ENCODE results near the gene STARD8.

STARD8 gene

GRCh38 chrX:68691921-68692320 lies 44.5 kb downstream of the STARD8 start:
- ATAC-seq = no peak
- TF ChIP-seq RARB (CRISPR knock-in tag; IDR thresholded peaks at IDR 0.05) = no peak
- no peak for TF ChIP-seq PATZ1 (CRISPR knock-in tag; IDR thresholded peaks at IDR 0.05; ENCODE audit: borderline replicate concordance)
- no peak for TF ChIP-seq ZFP3 (CRISPR knock-in tag; IDR thresholded peaks at IDR 0.05)
- no peak for TF ChIP-seq ZFP30 (CRISPR knock-in tag; IDR thresholded peaks at IDR 0.05)
- TF ChIP-seq CREB5 (CRISPR knock-in tag; IDR thresholded peaks at IDR 0.05; ENCODE audit: low read depth) = no peak
- TF ChIP-seq PPARA (CRISPR knock-in tag; IDR thresholded peaks at IDR 0.05; ENCODE audit: borderline replicate concordance) = no peak
- TF ChIP-seq ARNTL (CRISPR knock-in tag; IDR thresholded peaks at IDR 0.05; ENCODE audit: borderline replicate concordance, low read depth) = no peak
- no peak for TF ChIP-seq ZC3H10 (CRISPR knock-in tag; IDR thresholded peaks at IDR 0.05)
- TF ChIP-seq CSDC2 (CRISPR knock-in tag; IDR thresholded peaks at IDR 0.05) = no peak

- peak; percentile 35 for ATAC-seq
- TF ChIP-seq RARB (CRISPR knock-in tag; IDR thresholded peaks at IDR 0.05) (no peak), TCF4 (CRISPR knock-in tag; IDR thresholded peaks at IDR 0.05; ENCODE audit: borderline replicate concordance) (no peak), GLIS3 (CRISPR knock-in tag; IDR thresholded peaks at IDR 0.05) (no peak), OSR1 (CRISPR knock-in tag; IDR thresholded peaks at IDR 0.05) (no peak), CSDC2 (CRISPR knock-in tag; IDR thresholded peaks at IDR 0.05) (no peak), ZNF565 (CRISPR knock-in tag; conservative IDR thresholded peaks at IDR 0.05; ENCODE audit: low read depth) (no peak), ZC3H10 (CRISPR knock-in tag; IDR thresholded peaks at IDR 0.05) (no peak), ZNF8 (CRISPR knock-in tag; IDR thresholded peaks at IDR 0.05) (no peak)
Measured at GRCh38 chrX:68692651-68693050, 45.2 kb downstream of the STARD8 start.

- ATAC-seq = peak; percentile 85
- TF ChIP-seq ZNF565 (CRISPR knock-in tag; conservative IDR thresholded peaks at IDR 0.05; ENCODE audit: low read depth) (no peak), ISL1 (CRISPR knock-in tag; IDR thresholded peaks at IDR 0.05) (no peak), TOX (CRISPR knock-in tag; IDR thresholded peaks at IDR 0.05; ENCODE audit: borderline replicate concordance) (no peak), GLIS3 (CRISPR knock-in tag; IDR thresholded peaks at IDR 0.05) (no peak), ZFP30 (CRISPR knock-in tag; IDR thresholded peaks at IDR 0.05) (no peak), OSR1 (CRISPR knock-in tag; IDR thresholded peaks at IDR 0.05) (no peak), RARB (CRISPR knock-in tag; IDR thresholded peaks at IDR 0.05) (no peak), ZNF70 (CRISPR knock-in tag; IDR thresholded peaks at IDR 0.05) (no peak), ZFP3 (CRISPR knock-in tag; IDR thresholded peaks at IDR 0.05) (no peak), ARNTL (CRISPR knock-in tag; IDR thresholded peaks at IDR 0.05; ENCODE audit: borderline replicate concordance, low read depth) (no peak), CSRNP3 (CRISPR knock-in tag; IDR thresholded peaks at IDR 0.05) (no peak), SNAI2 (CRISPR knock-in tag; IDR thresholded peaks at IDR 0.05) (no peak), TSHZ2 (CRISPR knock-in tag; IDR thresholded peaks at IDR 0.05) (no peak), BACH2 (CRISPR knock-in tag; IDR thresholded peaks at IDR 0.05; ENCODE audit: borderline replicate concordance) (no peak)
Measured at GRCh38 chrX:68693481-68694434, 46.3 kb downstream of the STARD8 start.
